K562 (cell line): ENCODE data around the gene AJM1. TPM values are rescaled to one million over a fixed set of nuclear protein-coding genes. Genes with fewer than 3 reads are reported as not detected.

Experiments
- CGGBP1 ChIP-seq: fragments of 250-450 bp; sonication (Bioruptor Pico); IDR thresholded peaks from 2 replicates; pipeline ENCODE4 v1.9.0; 2021; ENCODE audit warnings: mild to moderate bottlenecking
- CREB3L1 ChIP-seq: fragments of 450-650 bp; IDR thresholded peaks from 2 replicates; pipeline ENCODE4 v1.6.1; 2014; ENCODE audit warnings: low read depth, mild to moderate bottlenecking, moderate library complexity, borderline replicate concordance
- ELF2 ChIP-seq: fragments of 250-450 bp; sonication (Bioruptor Pico); IDR thresholded peaks from 2 replicates; pipeline ENCODE4 v1.5.0; 2021; ENCODE audit warnings: mild to moderate bottlenecking
- FOXA3 ChIP-seq, 2 experiments: fragments of 450-650 bp in 1 of 2; sonication (generic) in 1 of 2; formaldehyde crosslinking; IDR thresholded peaks in 1 of 2; conservative IDR thresholded peaks in 1 of 2; 2 replicates each; pipeline versions ENCODE4 v1.4.0 to v1.8.0; 2020 to 2022; ENCODE audit warnings: mild to moderate bottlenecking in 2 of 2, missing genetic modification reagents in 1 of 2
- GTF2A2 ChIP-seq: IDR thresholded peaks from 2 replicates; pipeline ENCODE4 v1.6.1; 2016; ENCODE audit warnings: mild to moderate bottlenecking, missing genetic modification characterization, missing compliant biosample characterization
- HBP1 ChIP-seq: fragments of 450-650 bp; formaldehyde crosslinking; IDR thresholded peaks from 2 replicates; pipeline ENCODE4 v1.4.0; 2022; ENCODE audit warnings: missing genetic modification characterization
- HMGXB4 ChIP-seq: sonication (generic); formaldehyde crosslinking; IDR thresholded peaks from 2 replicates; pipeline ENCODE4 v1.8.1; 2023; ENCODE audit warnings: mild to moderate bottlenecking, missing genetic modification reagents
- HOXB6 ChIP-seq: fragments of 250-450 bp; sonication (Bioruptor Pico); IDR thresholded peaks from 2 replicates; pipeline ENCODE4 v1.5.1; 2022; ENCODE audit warnings: mild to moderate bottlenecking, borderline replicate concordance
- LEF1 ChIP-seq: fragments of 450-650 bp; IDR thresholded peaks from 2 replicates; pipeline ENCODE4 v1.6.1; 2016; ENCODE audit warnings: mild to moderate bottlenecking
- MXI1 ChIP-seq: IDR thresholded peaks from 2 replicates; pipeline ENCODE4 v1.6.1; 2011; ENCODE audit warnings: low read depth, mild to moderate bottlenecking, improper control_type of control experiment, low read length
- NR2C2 ChIP-seq, 2 experiments: fragments of 200-800 bp in 1 of 2; sonication (Bioruptor generic) in 1 of 2; sonication (generic) in 1 of 2; formaldehyde crosslinking in 1 of 2; IDR thresholded peaks; 2 replicates each; pipeline versions ENCODE4 v1.6.1 to v1.8.0; 2016 to 2022; ENCODE audit warnings: mild to moderate bottlenecking in 1 of 2, missing compliant biosample characterization in 1 of 2, missing genetic modification characterization in 1 of 2, missing genetic modification reagents in 1 of 2
- NR3C1 ChIP-seq: sonication (generic); formaldehyde crosslinking; IDR thresholded peaks from 2 replicates; pipeline ENCODE4 v1.8.1; 2022; ENCODE audit warnings: missing genetic modification reagents
- NRF1 ChIP-seq, 2 experiments: fragments of 450-650 bp; IDR thresholded peaks in 1 of 2; conservative IDR thresholded peaks in 1 of 2; 2 replicates each; pipeline ENCODE4 v1.6.1; 2014; ENCODE audit warnings: mild to moderate bottlenecking in 2 of 2
- POLR2AphosphoS2 ChIP-seq: IDR thresholded peaks from 2 replicates; pipeline ENCODE4 v1.6.1; 2012; ENCODE audit warnings: low read length, improper control_type of control experiment
- SLC30A9 ChIP-seq: fragments of 250-450 bp; sonication (Bioruptor Pico); IDR thresholded peaks from 2 replicates; pipeline ENCODE4 v1.8.0; 2022; ENCODE audit warnings: mild to moderate bottlenecking, moderate library complexity
- SMARCC2 ChIP-seq: fragments of 450-650 bp; IDR thresholded peaks from 2 replicates; pipeline ENCODE4 v1.6.1; 2017; ENCODE audit warnings: antibody characterized with exemption, moderate library complexity, mild to moderate bottlenecking, low read depth
- SNIP1 ChIP-seq: fragments of 450-650 bp; IDR thresholded peaks from 2 replicates; pipeline ENCODE4 v1.7.1; 2017; ENCODE audit warnings: low read depth, mild to moderate bottlenecking
- STAT5A ChIP-seq: IDR thresholded peaks from 2 replicates; pipeline ENCODE4 v1.6.1; 2012; ENCODE audit warnings: low read length, inconsistent platforms, borderline replicate concordance
- ZNF12 ChIP-seq: sonication (generic); formaldehyde crosslinking; IDR thresholded peaks from 2 replicates; pipeline ENCODE4 v1.4.0; 2020; ENCODE audit warnings: mild to moderate bottlenecking, missing genetic modification reagents
- ZNF436 ChIP-seq: fragments of 250-450, 450-650 bp; sonication (Bioruptor Pico); formaldehyde crosslinking; IDR thresholded peaks from 2 replicates; pipeline ENCODE4 v1.7.0; 2020; ENCODE audit warnings: mild to moderate bottlenecking
- ZNF695 ChIP-seq: fragments of 450-650 bp; formaldehyde crosslinking; IDR thresholded peaks from 2 replicates; pipeline ENCODE4 v1.4.0; 2020; ENCODE audit warnings: mild to moderate bottlenecking, moderate library complexity
- polyA plus RNA-seq, 8 experiments: library from polyadenylated mRNA; depleted of rRNA in 4 of 8; stranded (reverse) in 5 of 8; unstranded in 3 of 8; fragments of >200 nt; fragmentation: Nextera tagmentation in 2 of 8; fragmentation: Illumina TruSeq in 1 of 8; extraction: Ambion mirVana in 2 of 8; extraction: Trizol in 1 of 8; gene quantifications; 2 replicates each; pipeline versions ENCODE4 v1.2.1 to v1.2.3, GENCODE V29; 2011 to 2014; ENCODE audit warnings: inconsistent platforms in 1 of 8, missing spikeins in 1 of 8
- total RNA-seq, 7 experiments: library from RNA; depleted of rRNA in 6 of 7; stranded (reverse); fragments of >200 nt in 6 of 7; fragmentation: Illumina TruSeq in 2 of 7; extraction: Trizol in 2 of 7; gene quantifications; 2 replicates each; pipeline versions ENCODE4 v1.2.1 to v1.2.3, GENCODE V29; 2011 to 2021; ENCODE audit warnings: low replicate concordance in 1 of 7

Gene AJM1
- total and polyA plus RNA-seq, 9 of the 15 experiments (the other 6 are each of a cell fraction or from before 2014, with no cell fraction given) = 0.01 to 3.7 (median 0.65) TPM; not detected in 1

GRCh38 chr9:136849038-136849959, 7.0 kb downstream of the AJM1 start, which contains the start of gene PHPT1 (continued):
- peak in 1 of 2 experiments; percentile 58; a peak in 2 of 4 replicates for TF ChIP-seq NRF1 (conservative IDR thresholded peaks at IDR 0.05 in 1 of 2, IDR thresholded peaks at IDR 0.05 in 1 of 2)
- TF ChIP-seq CGGBP1 (CRISPR knock-in tag) = no peak; the same call in 1 of the 2 replicates
- no peak for TF ChIP-seq ZNF12 (CRISPR knock-in tag)
- no peak for TF ChIP-seq FOXA3 (CRISPR knock-in tag; conservative IDR thresholded peaks at IDR 0.05 in 1 of 2, IDR thresholded peaks at IDR 0.05 in 1 of 2)
- TF ChIP-seq ZNF436 (CRISPR knock-in tag) = no peak
- no peak for TF ChIP-seq NR3C1 (CRISPR knock-in tag)
- no peak for TF ChIP-seq SNIP1
- TF ChIP-seq LEF1 = no peak; the same call in 1 of the 2 replicates
- no peak for TF ChIP-seq ZNF695 (CRISPR knock-in tag)
- TF ChIP-seq ELF2 = peak; percentile 65; the same call in 1 of the 2 replicates
- no peak for TF ChIP-seq NR2C2 (CRISPR knock-in tag; IDR thresholded peaks at IDR 0.05)
- no peak; the same call in 1 of the 2 replicates for TF ChIP-seq NR2C2 (tag; IDR thresholded peaks at IDR 0.05)
- TF ChIP-seq SMARCC2 = no peak
- 0 out of 2 replicates have a peak, but pooled peaks have one; percentile 56 for TF ChIP-seq MXI1
- no peak for TF ChIP-seq HOXB6 (CRISPR knock-in tag)
- no peak for TF ChIP-seq STAT5A
- TF ChIP-seq POLR2AphosphoS2 = peak; percentile 94
- no peak for TF ChIP-seq HMGXB4 (CRISPR knock-in tag)
- no peak for TF ChIP-seq SLC30A9 (CRISPR knock-in tag)
- TF ChIP-seq CREB3L1 = peak; percentile 90
- no peak for TF ChIP-seq HBP1 (CRISPR knock-in tag)
- no peak for TF ChIP-seq GTF2A2 (tag)
